Tibial artery (tissue), 4 donors: Measurements from ENCODE around the gene NDRG3.
A peak's percentile ranks its signal among the peaks of the same experiment; 100 is the strongest.

ENCODE experiments used
- DNase-seq, 2 donors: peaks; one replicate each; pipeline ENCODE4 v3.0.0-alpha.2; 2019
- H3K27ac ChIP-seq, 2 donors: fragments of 200-600 bp; sonication (generic) in 1 of 2; 1 replicate in 1 of 2; 2 replicates in 1 of 2; pipeline ENCODE4 v1.5.1; 2018 to 2019; ENCODE audit warnings: mild to moderate bottlenecking in 1 of 2
- H3K27me3 ChIP-seq, 2 donors: fragments of 200-600 bp; sonication (generic) in 1 of 2; one replicate each; pipeline versions ENCODE4 v1.5.1 to v1.6.0; 2016 to 2019
- H3K36me3 ChIP-seq, 3 donors: fragments of 200-600 bp; sonication (generic) in 2 of 3; one replicate each; pipeline ENCODE4 v1.5.1; 2016 to 2019; ENCODE audit warnings: mild to moderate bottlenecking in 2 of 3
- H3K4me1 ChIP-seq, 4 donors: fragments of 200-600 bp; sonication (generic) in 2 of 4; 1 replicate in 3 of 4; 2 replicates in 1 of 4; pipeline ENCODE4 v1.5.1; 2016 to 2019
- H3K4me3 ChIP-seq, 2 donors: fragments of 200-600 bp; sonication (generic) in 1 of 2; 1 replicate in 1 of 2; 2 replicates in 1 of 2; pipeline ENCODE4 v1.5.1; 2018 to 2019; ENCODE audit warnings: mild to moderate bottlenecking in 2 of 2
- H3K9me3 ChIP-seq, 3 donors: fragments of 200-600 bp; sonication (generic) in 1 of 3; one replicate each; pipeline ENCODE4 v1.5.1; 2016 to 2019
- intact Hi-C: fragments of 100-400 bp; cut with DNase I; formaldehyde crosslinking; loops from one replicate; pipeline ENCODE4 v1.15.0; 2023; ENCODE audit warnings: low total_unique reads
- TF ChIP-seq, protein P1 (sequence below), 2 experiments: fragments of 200-600 bp in 1 of 2; fragments of 450-650 bp in 1 of 2; IDR thresholded peaks; one replicate each; pipeline ENCODE4 v1.5.1; 2017 to 2019; ENCODE audit warnings: antibody characterized with exemption in 2 of 2, mild to moderate bottlenecking in 1 of 2, moderate library complexity in 1 of 2

The NDRG3 gene

DNA sequence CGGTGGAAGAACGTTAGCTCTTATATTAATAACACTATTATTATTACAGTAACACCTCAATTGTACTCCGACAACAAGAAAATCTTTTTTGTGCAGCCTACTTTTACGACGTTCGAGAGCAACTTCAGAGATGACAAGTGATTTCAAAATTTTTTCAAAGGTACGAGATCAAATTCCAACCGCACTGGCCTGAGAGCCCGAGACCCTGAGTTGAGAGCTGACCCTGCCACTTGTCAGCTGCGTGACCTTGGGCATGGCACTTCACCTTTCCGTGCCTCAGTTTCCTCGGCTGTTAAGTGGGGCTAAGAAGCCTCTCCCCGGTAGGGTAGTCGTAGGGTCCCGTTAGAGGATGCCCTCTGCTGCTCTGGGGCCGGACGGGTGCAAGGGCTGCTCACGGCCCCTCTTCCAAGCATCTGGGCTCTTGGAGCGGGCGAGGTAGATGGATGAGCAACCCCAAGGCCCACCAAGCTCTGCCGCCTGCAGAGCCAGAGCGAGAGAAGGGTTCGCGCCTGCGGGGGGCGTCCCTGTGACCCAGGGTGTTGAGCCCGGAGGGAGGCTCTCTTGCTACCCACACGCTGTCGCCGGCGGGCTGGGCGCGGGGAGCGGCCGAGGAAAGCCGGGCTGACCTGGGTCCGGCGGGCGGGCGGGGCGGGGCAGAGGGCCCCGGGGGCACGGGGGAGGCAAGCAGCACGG is 510 bp downstream of the NDRG3 start:
- no peaks in the 10 kb centered on the region for H3K27me3 ChIP-seq
- peaks cover 3 to 25% (median 13%) of the 10 kb centered on the region in 4 donors for H3K4me1 ChIP-seq
- no peaks in the 10 kb centered on the region for H3K36me3 ChIP-seq
- H3K4me3 ChIP-seq = peak overlapping the region; percentile 90 to 98
- H3K27ac ChIP-seq = peak overlapping the region; percentile 82 to 86
- TF ChIP-seq, protein P1, sequence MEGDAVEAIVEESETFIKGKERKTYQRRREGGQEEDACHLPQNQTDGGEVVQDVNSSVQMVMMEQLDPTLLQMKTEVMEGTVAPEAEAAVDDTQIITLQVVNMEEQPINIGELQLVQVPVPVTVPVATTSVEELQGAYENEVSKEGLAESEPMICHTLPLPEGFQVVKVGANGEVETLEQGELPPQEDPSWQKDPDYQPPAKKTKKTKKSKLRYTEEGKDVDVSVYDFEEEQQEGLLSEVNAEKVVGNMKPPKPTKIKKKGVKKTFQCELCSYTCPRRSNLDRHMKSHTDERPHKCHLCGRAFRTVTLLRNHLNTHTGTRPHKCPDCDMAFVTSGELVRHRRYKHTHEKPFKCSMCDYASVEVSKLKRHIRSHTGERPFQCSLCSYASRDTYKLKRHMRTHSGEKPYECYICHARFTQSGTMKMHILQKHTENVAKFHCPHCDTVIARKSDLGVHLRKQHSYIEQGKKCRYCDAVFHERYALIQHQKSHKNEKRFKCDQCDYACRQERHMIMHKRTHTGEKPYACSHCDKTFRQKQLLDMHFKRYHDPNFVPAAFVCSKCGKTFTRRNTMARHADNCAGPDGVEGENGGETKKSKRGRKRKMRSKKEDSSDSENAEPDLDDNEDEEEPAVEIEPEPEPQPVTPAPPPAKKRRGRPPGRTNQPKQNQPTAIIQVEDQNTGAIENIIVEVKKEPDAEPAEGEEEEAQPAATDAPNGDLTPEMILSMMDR (IDR thresholded peaks at IDR 0.05) = no peak
- peak in 1 of 2 donors; percentile 65 for DNase-seq
- H3K9me3 ChIP-seq = no peaks in the 10 kb centered on the region
- intact Hi-C loops = no loop called here

DNA sequence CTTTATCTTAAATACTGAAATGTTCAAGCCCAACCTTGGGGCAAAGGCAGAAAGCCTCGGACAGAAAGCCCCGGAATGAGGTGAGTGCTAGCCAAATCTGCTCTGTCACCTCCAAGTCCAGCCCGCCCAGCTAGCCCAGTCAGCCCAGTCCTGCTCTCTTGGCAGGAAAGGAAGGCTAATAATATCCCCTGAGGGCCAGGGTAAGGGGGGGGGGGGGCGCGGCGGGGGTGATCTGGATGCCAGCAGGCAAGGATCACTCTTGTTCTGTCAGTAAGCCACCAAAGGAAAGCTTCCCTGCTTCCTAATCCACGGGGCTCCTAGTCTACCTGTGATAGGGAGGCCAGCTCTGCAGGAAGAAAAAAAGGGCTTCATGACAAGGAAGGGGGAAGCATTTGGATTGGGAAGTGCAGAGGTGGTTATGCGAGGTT is 1.1 kb downstream of the NDRG3 start:
- TF ChIP-seq, protein P1 (IDR thresholded peaks at IDR 0.05) = no peak
- peaks cover 3 to 25% (median 13%) of the 10 kb centered on the region in 4 donors for H3K4me1 ChIP-seq
- intact Hi-C loops = no loop called here

DNA sequence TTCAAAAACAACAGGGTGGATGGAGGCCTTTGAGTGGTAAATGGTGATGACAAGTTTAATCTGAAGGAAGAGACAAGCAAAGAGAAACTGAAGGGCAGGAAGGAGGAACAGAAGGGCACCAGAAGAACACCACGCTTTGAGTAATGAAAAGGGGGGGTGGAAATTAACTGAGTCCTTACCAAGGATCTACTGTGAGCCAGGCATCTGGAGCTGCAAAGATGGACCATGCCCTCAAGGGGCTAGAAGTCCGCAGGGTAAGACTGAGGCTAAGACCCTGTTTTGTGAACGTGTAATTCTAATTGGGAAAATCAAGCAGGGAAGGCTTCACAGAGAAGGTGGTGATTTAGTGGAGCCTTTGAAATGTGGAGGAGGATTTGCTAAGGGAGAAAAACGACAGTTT is 1.6 kb downstream of the NDRG3 start:
- Histone ChIP-seq H3K9me3 (no peaks in the 10 kb centered on the region), H3K27me3 (no peaks in the 10 kb centered on the region), H3K4me3 (peak overlapping the region; percentile 90 to 98), H3K27ac (peak overlapping the region; percentile 82 to 86), H3K36me3 (no peaks in the 10 kb centered on the region), H3K4me1 (peaks cover 3 to 25% (median 13%) of the 10 kb centered on the region in 4 donors)
- DNase-seq = no peak
- TF ChIP-seq, protein P1 (IDR thresholded peaks at IDR 0.05) = no peak
- intact Hi-C loops = no loop called here

More for the DNA sequence above, 1.1 kb downstream of the NDRG3 start:
- no peaks in the 10 kb centered on the region for H3K27me3 ChIP-seq
- peak overlapping the region; percentile 82 to 86 for H3K27ac ChIP-seq
- DNase-seq = peak; percentile 46 to 83
- no peaks in the 10 kb centered on the region for H3K9me3 ChIP-seq
- no peaks in the 10 kb centered on the region for H3K36me3 ChIP-seq
- peak overlapping the region; percentile 90 to 98 for H3K4me3 ChIP-seq

DNA sequence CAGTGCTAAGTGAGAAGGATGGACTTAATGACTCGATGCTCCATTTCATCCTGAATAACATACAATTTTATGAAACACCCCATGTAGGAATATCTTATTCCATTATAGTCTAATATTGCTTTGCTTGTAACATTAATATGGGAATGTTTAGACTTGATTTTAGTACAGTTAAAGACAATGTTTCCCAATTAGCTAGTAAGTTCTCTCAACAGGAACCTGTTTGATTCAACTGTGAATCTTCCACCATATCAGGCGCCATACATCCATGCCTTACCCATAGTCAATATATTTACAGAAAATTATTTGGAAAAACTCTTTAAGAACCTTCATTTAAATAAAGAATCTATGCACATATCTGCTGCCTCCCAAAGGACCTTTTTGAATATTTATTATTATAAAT is 3.3 kb downstream of the NDRG3 start:
- intact Hi-C loops = no loop called here
- Histone ChIP-seq H3K27me3 (no peaks in the 10 kb centered on the region), H3K36me3 (no peaks in the 10 kb centered on the region), H3K27ac (no peak overlapping the region), H3K9me3 (no peaks in the 10 kb centered on the region), H3K4me3 (no peak overlapping the region), H3K4me1 (peaks cover 3 to 25% (median 13%) of the 10 kb centered on the region in 4 donors)
- TF ChIP-seq, protein P1 (IDR thresholded peaks at IDR 0.05) = no peak
- no peak for DNase-seq

DNA sequence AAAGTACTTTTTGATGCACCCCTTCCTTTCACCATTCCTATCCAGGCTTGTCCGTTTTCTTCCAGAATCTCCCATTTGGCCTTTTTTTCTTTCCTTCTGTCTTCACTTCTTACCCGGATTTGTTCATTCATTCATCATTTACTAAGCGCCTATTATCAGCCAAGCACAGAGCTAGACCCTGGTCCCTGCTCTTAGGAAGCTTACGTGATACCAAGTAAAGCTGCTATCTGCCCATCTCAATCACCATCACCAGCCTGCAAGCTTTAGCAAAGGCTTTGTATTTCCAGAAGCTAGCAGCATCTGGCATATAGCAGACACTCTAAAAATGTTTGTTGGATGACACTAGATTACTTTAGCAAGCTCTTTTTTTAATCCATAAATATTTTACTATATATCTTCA is 4.8 kb downstream of the NDRG3 start:
- TF ChIP-seq, protein P1 (IDR thresholded peaks at IDR 0.05) = no peak
- H3K27ac ChIP-seq = no peak overlapping the region
- intact Hi-C loops = no loop called here

More for the DNA sequence above, 4.8 kb downstream of the NDRG3 start:
- Histone ChIP-seq H3K27me3 (no peaks in the 10 kb centered on the region), H3K9me3 (no peaks in the 10 kb centered on the region), H3K4me1 (peaks cover 3 to 17% (median 12%) of the 10 kb centered on the region in 4 donors), H3K36me3 (no peaks in the 10 kb centered on the region), H3K4me3 (no peak overlapping the region)
- no peak for DNase-seq
